Mammary epithelial cell (primary cell): ENCODE results near the gene OR1J2.

Source experiments
- CTCF ChIP-seq, 2 donors: IDR thresholded peaks in 1 of 2; conservative IDR thresholded peaks in 1 of 2; 2 replicates each; pipeline ENCODE4 v1.5.1; 2011 to 2012; ENCODE audit warnings: inconsistent platforms in 2 of 2, low read length in 2 of 2, mild to moderate bottlenecking in 2 of 2, control low read depth in 1 of 2, low read depth in 1 of 2; ENCODE audit not compliant: insufficient read depth in 1 of 2; ENCODE audit errors: extremely low read depth in 1 of 2
- EZH2 ChIP-seq: IDR thresholded peaks from 2 replicates; pipeline ENCODE4 v1.6.1; 2012; ENCODE audit warnings: low read length, inconsistent platforms, borderline replicate concordance

GRCh38 chr9:122536134-122536533, 25.5 kb downstream of the OR1J2 start:
- TF ChIP-seq EZH2 (no peak), CTCF (conservative IDR thresholded peaks at IDR 0.05 in 1 of 2, IDR thresholded peaks at IDR 0.05 in 1 of 2; ENCODE audit: extremely low read depth in 1 of 2, insufficient read depth in 1 of 2, low read depth in 1 of 2, low read length in 2 of 2) (no peak)
